AG10803 (cell line): Measurements from ENCODE around the gene GTF3C6.

ENCODE experiments used
- DNase-seq: peaks from one replicate; pipeline ENCODE4 v3.0.0; 2010; ENCODE audit warnings: low read depth
- H3K4me3 ChIP-seq: 2 replicates; pipeline ENCODE4 v1.5.1; 2011; ENCODE audit warnings: mild to moderate bottlenecking, low read length, control low read depth
- CTCF ChIP-seq: conservative IDR thresholded peaks from 2 replicates; pipeline ENCODE4 v1.5.1; 2011; ENCODE audit warnings: mild to moderate bottlenecking, low read length, control low read depth, inconsistent platforms

GTF3C6 gene

GRCh38 chr6:110958329-110959192 is at the start of gene GTF3C6:
TSS of gene GTF3C6 (plus strand) at chr6:110958706. CDS start at chr6:110958770, 64 bp downstream.
- H3K4me3 ChIP-seq: peak within 1 kb of the TSS; percentile 88
- DNase-seq: peak; percentile 92
- TF ChIP-seq CTCF: no peak

GRCh38 chr6:110930781-110931180 is 27.7 kb upstream of the GTF3C6 start:
- no peak overlapping the region for H3K4me3 ChIP-seq
- DNase-seq: no peak
- TF ChIP-seq CTCF: no peak

- no peak overlapping the region for H3K4me3 ChIP-seq
- DNase-seq: no peak
- TF ChIP-seq CTCF: no peak
Observed at GRCh38 chr6:110933912-110934311, 24.6 kb upstream of the GTF3C6 start.

- TF ChIP-seq CTCF: no peak
- H3K4me3 ChIP-seq: no peak overlapping the region
- no peak for DNase-seq
Observed at GRCh38 chr6:110934381-110934898, 24.1 kb upstream of the GTF3C6 start.

DNA sequence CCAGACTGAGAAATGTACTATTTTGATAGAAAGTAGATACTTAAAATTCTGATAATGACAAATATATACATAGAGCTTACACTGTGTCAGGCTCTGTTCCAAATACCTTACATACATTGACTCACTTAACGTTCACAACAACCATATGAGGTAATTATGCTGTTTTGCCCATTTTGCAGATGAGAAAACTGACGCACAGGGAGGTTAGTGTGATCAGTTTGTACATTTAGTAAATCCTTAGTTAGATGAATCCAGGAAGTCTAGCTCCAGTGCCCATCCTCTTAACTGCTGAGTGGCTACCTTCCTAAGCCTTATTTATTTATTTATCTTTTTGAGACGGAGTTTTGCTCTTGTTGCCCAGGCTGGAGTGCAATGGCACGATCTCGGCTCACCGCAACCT is 23.3 kb upstream of the GTF3C6 start:
- no peak for TF ChIP-seq CTCF
- no peak for DNase-seq
- H3K4me3 ChIP-seq: no peak overlapping the region

DNA sequence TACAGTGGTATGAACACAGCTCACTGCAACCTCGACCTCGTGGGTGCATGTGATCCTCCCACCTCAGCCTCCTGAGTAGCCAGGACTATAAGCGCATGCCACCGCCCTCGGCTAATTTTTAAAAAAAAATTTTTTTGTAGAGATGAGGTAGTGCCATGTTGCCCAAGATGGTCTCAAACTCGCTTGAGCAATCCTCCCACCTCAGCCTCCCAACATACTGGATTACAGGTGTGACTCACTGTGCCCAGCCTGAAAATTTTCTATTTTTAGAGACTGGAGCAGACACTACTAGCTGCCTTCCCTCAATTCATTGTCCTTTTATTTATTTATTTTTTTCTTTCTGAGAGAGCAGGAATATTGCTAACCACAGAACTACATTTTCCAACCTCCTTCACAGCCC is 20.3 kb upstream of the GTF3C6 start:
- DNase-seq: no peak
- TF ChIP-seq CTCF: no peak
- H3K4me3 ChIP-seq: no peak overlapping the region
